ENCODE measurements around the gene RXRB.

DNA sequence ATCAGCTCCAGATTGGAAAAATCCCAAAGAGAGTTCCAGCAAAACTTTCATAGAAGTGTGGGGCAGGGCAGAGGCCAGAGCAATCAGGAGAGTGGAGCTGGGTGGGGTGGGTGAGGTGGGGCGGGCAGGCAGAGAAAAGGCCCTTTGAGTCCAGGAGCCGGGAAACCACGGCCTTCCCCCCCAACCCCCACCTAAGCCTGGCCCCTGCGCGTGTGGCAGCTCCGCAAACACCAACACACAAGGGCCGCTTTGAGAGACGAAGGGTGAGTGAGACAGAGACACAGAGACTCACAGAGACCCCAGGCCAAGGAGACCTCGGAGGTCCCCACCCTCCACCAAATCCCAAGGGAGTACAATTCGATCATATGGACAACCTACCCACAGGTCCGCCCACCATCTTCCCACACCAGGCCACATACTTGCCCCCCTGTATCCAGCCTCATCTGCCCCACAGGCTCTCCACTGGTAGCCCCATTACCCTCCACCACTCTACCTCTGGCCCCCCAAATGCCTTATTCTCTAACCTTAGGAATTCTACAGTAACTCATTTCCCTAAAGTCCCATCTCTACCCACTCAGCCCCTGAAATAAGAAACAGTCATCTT, 9.9 kb downstream of the RXRB start:
- TF ChIP-seq, protein P1, sequence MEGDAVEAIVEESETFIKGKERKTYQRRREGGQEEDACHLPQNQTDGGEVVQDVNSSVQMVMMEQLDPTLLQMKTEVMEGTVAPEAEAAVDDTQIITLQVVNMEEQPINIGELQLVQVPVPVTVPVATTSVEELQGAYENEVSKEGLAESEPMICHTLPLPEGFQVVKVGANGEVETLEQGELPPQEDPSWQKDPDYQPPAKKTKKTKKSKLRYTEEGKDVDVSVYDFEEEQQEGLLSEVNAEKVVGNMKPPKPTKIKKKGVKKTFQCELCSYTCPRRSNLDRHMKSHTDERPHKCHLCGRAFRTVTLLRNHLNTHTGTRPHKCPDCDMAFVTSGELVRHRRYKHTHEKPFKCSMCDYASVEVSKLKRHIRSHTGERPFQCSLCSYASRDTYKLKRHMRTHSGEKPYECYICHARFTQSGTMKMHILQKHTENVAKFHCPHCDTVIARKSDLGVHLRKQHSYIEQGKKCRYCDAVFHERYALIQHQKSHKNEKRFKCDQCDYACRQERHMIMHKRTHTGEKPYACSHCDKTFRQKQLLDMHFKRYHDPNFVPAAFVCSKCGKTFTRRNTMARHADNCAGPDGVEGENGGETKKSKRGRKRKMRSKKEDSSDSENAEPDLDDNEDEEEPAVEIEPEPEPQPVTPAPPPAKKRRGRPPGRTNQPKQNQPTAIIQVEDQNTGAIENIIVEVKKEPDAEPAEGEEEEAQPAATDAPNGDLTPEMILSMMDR (conservative IDR thresholded peaks at IDR 0.05): no peak
- no peak for TF ChIP-seq ZFX (IDR thresholded peaks at IDR 0.05)
